GM18867 (cell line): Measurements from ENCODE around the gene CCDC192.

ENCODE experiments used
- ATAC-seq: cut with Tn5 transposase; IDR thresholded peaks from one replicate; pipeline ENCODE4 v1.9.1; 2021; ENCODE audit warnings: mild to moderate bottlenecking, moderate library complexity; ENCODE audit not compliant: unreplicated experiment

The CCDC192 gene

GRCh38 chr5:127872494-127872893, 169.3 kb downstream of the CCDC192 start:
- ATAC-seq, result no peak

- peak; percentile 86 for ATAC-seq
These were observed 172.2 kb downstream of the CCDC192 start for GRCh38 chr5:127875235-127876021.

GRCh38 chr5:127876384-127876783, 173.2 kb downstream of the CCDC192 start:
- no peak for ATAC-seq

GRCh38 chr5:127878174-127878750, 175.1 kb downstream of the CCDC192 start:
- peak; percentile 25 for ATAC-seq

- no peak for ATAC-seq
These were observed 181.2 kb downstream of the CCDC192 start for GRCh38 chr5:127884416-127884815.

GRCh38 chr5:127885176-127885575, 182.0 kb downstream of the CCDC192 start:
- ATAC-seq, result no peak

- no peak for ATAC-seq
These were observed 182.9 kb downstream of the CCDC192 start for GRCh38 chr5:127886081-127886480.

- no peak for ATAC-seq
These were observed 184.1 kb downstream of the CCDC192 start for GRCh38 chr5:127887282-127887681.

GRCh38 chr5:127891942-127892341, 188.8 kb downstream of the CCDC192 start:
- no peak for ATAC-seq

GRCh38 chr5:127892467-127893207, 189.4 kb downstream of the CCDC192 start:
- ATAC-seq, result no peak

- ATAC-seq, result no peak
These were observed 190.0 kb downstream of the CCDC192 start for GRCh38 chr5:127893232-127893631.

GRCh38 chr5:127894461-127894860, 191.3 kb downstream of the CCDC192 start:
- no peak for ATAC-seq

- no peak for ATAC-seq
These were observed 195.5 kb downstream of the CCDC192 start for GRCh38 chr5:127898551-127899213.

- no peak for ATAC-seq
These were observed 196.0 kb downstream of the CCDC192 start for GRCh38 chr5:127899214-127899610.

- peak; percentile 61 for ATAC-seq
These were observed 203.5 kb downstream of the CCDC192 start for GRCh38 chr5:127906562-127907204.

- no peak for ATAC-seq
These were observed 204.7 kb downstream of the CCDC192 start for GRCh38 chr5:127907907-127908306.

- peak; percentile 76 for ATAC-seq
These were observed 205.9 kb downstream of the CCDC192 start for GRCh38 chr5:127909066-127909465.

GRCh38 chr5:127909821-127910220, 206.6 kb downstream of the CCDC192 start:
- ATAC-seq, result no peak

GRCh38 chr5:127910307-127910956, 207.2 kb downstream of the CCDC192 start:
- ATAC-seq, result no peak

- no peak for ATAC-seq
These were observed 208.4 kb downstream of the CCDC192 start for GRCh38 chr5:127911619-127912018.
